ENCODE measurements around the gene THRAP3. TPM values are rescaled to one million over a fixed set of nuclear protein-coding genes. Genes with fewer than 3 reads are reported as not detected.

The THRAP3 gene
- total and polyA plus RNA-seq, 9 of the 15 experiments (the other 6 are each of a cell fraction or from before 2014, with no cell fraction given) = 66.2 to 135 (median 113) TPM

DNA sequence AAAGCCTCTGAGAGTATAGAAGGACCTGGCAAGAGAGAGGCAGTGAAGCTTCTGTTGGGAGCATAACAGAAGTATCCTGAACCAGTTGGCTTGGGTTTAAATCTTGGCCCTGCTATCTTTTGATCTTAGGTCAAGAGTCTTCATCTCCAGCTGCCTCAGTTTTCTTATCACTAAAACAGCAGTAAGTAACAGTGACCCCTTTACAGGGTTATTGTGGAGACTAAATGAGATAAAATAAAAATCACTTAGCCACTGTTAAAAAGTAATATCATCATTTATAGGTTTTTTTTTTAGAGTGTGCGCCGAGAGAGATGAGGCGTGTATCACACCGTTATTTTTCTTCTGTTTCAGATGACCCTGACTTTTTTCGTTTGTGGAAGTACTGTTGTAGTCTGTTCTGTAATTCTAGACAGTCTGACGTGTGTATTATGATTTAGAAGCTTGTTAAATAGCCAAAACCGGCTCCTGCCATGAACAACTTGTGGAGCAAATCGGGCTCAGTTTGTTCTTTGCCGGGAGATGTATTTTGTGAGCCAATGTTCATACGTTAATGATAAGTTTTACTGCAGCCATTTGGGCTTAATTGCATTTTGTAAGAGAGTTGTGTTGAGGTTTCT, 1.1 kb downstream of the THRAP3 start:
- peak overlapping the region; percentile 92 for H3K4me2 ChIP-seq (ENCODE audit: insufficient read depth, low read length)
- TSS peak; percentile 56 for BruUV-seq (replicated peaks)
- WGBS (ENCODE audit: insufficient coverage, low coverage, missing lambda C conversion rate) = 3% methylated on average over 10 of the region's 10 CpGs
- H2AFZ ChIP-seq (ENCODE audit: low read depth, low read length) = no peak overlapping the region
- DNase-seq (ENCODE audit: extremely low read depth in 1 of 4, low spot score in 3 of 4) (peak in 3 of 4 experiments; percentile 42 to 48 (median 44)), ATAC-seq (no peak), FAIRE-seq (no peak)
- peaks cover 19% of the 10 kb centered on the region for H4K20me1 ChIP-seq (replicated peaks; ENCODE audit: control insufficient read depth, insufficient read depth, low read length)
- peaks cover 57% of the 10 kb centered on the region for H3K79me2 ChIP-seq (ENCODE audit: control insufficient read depth, insufficient read depth, low read length)
- H3K36me3 ChIP-seq (ENCODE audit: control insufficient read depth, insufficient read depth, low read length) = peaks cover 38% of the 10 kb centered on the region; the same call in 2 of the 3 replicates
- no peaks in the 10 kb centered on the region for H3K9me3 ChIP-seq (replicated peaks; ENCODE audit: control insufficient read depth, insufficient read depth, low read depth, low read length)
- intact Hi-C loops (cut with micrococcal nuclease) = loop anchor here (2.0 kb wide), 3 partner anchors 23 to 77 kb away; partner anchors contain the start of gene TRAPPC3
- H3K4me3 ChIP-seq = peak overlapping the region; percentile 75
- in situ Hi-C loops (cut with MboI) = no loop called here
- H3K4me1 ChIP-seq (replicated peaks in 1 of 2; ENCODE audit: control insufficient read depth in 2 of 2, insufficient read depth in 2 of 2, low read length in 2 of 2) = peaks cover 14 to 15% of the 10 kb centered on the region in 2 experiments
- ChIA-PET POLR2A (interaction anchor here (0.7 to 4.9 kb wide), 13 partner anchors 8 to 161 kb away, joined by 3 to 67 read pairs (median 9); partner anchors contain the start of genes STK40 and TRAPPC3), CTCF (ENCODE audit: low intra/inter-chr PET ratio) (no interaction called here)
- no peaks in the 10 kb centered on the region for H3K9me1 ChIP-seq (ENCODE audit: control insufficient read depth, insufficient read depth, low read length)
- H3K27ac ChIP-seq (ENCODE audit: extremely low read depth, low read depth, low read length) = peak overlapping the region; percentile 93
- no peaks in the 10 kb centered on the region for H3K27me3 ChIP-seq (ENCODE audit: control insufficient read depth in 2 of 2, insufficient read depth in 2 of 2, low read length in 2 of 2)
- H3K9ac ChIP-seq (ENCODE audit: insufficient read depth in 1 of 2, low read depth in 2 of 2, low read length in 2 of 2) = peak overlapping the region; percentile 94 to 96
- TF ChIP-seq KHSRP (IDR thresholded peaks at IDR 0.05) (no peak), TOE1 (IDR thresholded peaks at IDR 0.05; ENCODE audit: borderline replicate concordance) (no peak), TOE1 (CRISPR knock-in tag; IDR thresholded peaks at IDR 0.05; ENCODE audit: borderline replicate concordance, low read depth) (no peak), JUND (IDR thresholded peaks at IDR 0.05; ENCODE audit: borderline replicate concordance, low read depth, low read length) (no peak), JUND (tag; IDR thresholded peaks at IDR 0.05; ENCODE audit: borderline replicate concordance, low read depth, low read length) (no peak), ZNF407 (IDR thresholded peaks at IDR 0.05; ENCODE audit: low read depth) (no peak), HNRNPK (IDR thresholded peaks at IDR 0.05; ENCODE audit: low read depth, low read length, poor library complexity, severe bottlenecking) (no peak)
- TF ChIP-seq, protein P1, sequence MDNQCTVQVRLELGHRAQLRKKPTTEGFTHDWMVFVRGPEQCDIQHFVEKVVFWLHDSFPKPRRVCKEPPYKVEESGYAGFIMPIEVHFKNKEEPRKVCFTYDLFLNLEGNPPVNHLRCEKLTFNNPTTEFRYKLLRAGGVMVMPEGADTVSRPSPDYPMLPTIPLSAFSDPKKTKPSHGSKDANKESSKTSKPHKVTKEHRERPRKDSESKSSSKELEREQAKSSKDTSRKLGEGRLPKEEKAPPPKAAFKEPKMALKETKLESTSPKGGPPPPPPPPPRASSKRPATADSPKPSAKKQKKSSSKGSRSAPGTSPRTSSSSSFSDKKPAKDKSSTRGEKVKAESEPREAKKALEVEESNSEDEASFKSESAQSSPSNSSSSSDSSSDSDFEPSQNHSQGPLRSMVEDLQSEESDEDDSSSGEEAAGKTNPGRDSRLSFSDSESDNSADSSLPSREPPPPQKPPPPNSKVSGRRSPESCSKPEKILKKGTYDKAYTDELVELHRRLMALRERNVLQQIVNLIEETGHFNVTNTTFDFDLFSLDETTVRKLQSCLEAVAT (IDR thresholded peaks at IDR 0.05) = no peak
- TF ChIP-seq, protein P2, sequence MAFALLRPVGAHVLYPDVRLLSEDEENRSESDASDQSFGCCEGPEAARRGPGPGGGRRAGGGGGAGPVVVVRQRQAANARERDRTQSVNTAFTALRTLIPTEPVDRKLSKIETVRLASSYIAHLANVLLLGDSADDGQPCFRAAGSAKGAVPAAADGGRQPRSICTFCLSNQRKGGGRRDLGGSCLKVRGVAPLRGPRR (CRISPR knock-in tag; IDR thresholded peaks at IDR 0.05) = no peak

Measured in K562 (cell line).